HG02678 (cell line): ENCODE data around the gene DUSP16.

ENCODE experiments used
- ATAC-seq: cut with Tn5 transposase; IDR thresholded peaks from one replicate; pipeline ENCODE4 v1.9.1; 2021; ENCODE audit warnings: mild to moderate bottlenecking, moderate library complexity; ENCODE audit not compliant: unreplicated experiment

The DUSP16 gene

GRCh38 chr12:12446786-12447185, 115.9 kb downstream of the DUSP16 start:
- ATAC-seq: no peak

DNA sequence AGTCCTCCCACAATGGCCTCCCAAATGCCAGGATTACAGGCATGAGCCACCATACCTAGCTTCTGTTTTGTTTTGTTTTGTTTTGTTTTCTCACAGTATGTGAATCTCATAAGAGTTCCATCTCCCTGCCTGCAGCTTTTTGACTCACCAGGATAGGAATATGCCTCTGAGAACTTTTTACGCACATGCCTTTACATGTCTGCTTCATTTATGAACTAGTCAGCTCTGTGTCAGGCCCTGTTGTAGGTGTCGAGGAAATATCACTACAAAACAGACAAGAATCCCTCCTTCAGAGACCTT, 116.8 kb downstream of the DUSP16 start:
- no peak for ATAC-seq

DNA sequence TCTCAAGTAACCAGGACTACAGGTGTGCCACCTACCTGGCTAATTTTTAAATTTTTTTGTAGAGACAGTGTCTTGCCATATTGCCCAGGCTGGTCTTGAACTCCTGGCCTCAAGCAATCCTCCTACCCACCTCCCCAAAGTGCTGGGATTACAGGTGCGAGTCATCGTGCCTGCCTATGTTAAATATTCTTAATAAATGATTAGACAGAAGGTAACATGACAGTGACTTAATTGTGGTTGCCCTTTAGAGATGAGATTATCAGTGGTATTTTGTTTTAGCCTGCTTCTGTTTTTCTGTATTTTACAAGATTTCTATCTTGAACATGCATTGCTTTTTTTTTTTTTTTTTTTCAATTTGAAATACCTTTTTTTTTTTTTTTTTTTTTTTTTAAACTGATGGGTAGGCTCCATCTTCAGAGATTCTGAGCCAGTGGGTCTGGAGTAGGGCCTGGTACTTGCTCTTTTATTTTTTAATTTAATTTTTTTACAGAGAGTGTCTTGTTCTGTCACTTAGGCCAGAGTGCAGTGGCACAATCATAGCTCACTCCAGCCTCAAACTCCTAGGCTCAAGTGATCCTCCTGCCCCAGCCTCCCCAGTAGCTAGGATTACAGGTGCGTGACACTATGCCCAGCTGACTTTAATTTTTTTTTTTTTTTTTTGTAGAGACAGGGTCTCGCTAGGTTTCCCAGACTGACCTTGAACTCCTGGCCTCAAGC, 117.3 kb downstream of the DUSP16 start:
- ATAC-seq: no peak

DNA sequence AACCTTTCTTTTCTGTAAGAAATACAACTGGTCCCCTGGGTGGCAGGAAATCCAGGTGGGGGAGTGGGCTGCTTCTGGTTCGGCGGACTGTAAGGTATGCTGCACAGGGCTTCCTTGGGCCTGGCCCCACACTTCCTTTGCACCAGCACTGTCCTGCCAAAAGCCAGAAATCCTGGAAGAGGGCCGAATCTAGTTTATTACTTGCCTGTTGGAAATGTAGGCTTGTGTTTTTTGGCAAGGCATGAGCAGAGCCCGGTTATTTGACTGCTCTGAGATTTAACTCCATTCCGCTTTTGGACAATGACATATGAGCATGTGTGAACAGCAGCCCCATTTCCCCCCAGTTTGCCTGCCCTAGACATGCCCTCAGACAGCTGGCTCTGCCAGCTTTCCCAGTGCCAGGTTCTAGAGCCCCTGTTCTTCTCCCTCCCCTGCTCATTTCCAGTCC, 119.2 kb downstream of the DUSP16 start:
- ATAC-seq: no peak

DNA sequence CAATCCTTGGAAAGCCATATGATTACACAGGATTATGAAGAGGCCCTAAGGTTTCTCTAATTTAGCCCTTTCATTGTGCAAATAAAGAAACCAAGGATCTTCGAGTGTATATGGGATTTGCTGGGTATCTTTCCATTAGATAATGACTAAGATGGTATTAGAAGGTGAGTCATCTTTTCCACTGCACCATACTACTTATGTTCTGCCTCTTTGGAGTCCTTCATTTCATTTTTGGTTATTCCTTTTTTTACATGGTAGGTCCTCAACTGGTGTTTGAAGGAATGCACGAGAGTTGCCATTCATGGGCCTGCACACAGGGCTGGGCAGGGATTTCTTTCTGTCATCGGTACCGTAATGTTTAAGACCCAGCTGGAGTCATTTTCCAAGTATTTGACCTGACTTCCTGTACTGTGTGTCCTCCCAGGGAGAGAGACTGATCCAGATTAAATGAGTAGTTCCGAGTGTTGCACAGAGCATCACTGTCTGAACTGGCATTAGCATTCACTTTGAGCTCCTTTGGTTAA, 120.1 kb downstream of the DUSP16 start:
- no peak for ATAC-seq

DNA sequence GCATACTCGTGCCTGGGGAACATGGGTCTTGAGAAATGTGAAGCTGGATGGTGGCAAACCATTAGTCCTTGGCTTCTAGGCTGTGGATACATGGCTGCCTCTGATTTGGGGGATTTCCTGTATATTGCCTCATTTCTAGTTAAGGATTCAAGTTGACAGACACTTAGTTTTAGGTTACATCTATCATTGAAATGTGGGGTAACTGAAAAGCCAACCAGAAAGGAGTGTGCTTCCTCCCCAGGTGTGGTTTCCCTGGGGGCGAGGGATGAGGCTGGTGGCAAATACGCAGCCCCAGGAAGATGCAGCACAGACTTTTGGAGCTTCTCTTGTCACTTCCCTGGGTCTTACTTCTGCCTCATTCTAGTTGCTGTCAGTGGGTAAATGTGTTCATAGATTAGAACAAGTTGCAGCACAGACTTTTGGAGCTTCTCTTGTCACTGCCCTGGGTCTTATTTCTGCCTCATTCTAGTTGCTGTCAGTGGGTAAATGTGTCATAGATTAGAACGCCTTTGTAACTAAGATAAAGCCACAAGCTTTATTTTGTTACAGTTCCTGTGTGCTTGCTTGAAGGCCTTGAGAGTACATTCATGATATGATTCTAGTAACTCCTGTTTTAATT, 120.7 kb downstream of the DUSP16 start:
- ATAC-seq: no peak

DNA sequence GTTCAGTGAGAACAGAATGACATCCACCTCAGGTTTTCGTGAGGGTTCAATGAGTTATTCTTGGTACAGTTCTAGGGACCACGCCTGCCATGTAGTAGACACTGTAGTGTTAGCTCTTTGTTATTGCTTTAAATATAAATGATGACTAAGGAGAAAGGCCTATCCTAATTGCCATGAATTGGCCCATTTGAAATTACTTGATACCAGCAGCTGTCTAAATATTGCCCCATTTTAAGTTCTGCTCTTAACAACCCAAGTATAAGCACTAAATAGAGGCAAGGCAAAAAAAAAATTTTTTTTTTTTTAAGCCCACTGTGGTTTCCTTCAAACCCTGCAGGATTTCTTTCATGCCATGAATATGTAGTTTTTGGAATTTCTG, 121.2 kb downstream of the DUSP16 start:
- no peak for ATAC-seq

DNA sequence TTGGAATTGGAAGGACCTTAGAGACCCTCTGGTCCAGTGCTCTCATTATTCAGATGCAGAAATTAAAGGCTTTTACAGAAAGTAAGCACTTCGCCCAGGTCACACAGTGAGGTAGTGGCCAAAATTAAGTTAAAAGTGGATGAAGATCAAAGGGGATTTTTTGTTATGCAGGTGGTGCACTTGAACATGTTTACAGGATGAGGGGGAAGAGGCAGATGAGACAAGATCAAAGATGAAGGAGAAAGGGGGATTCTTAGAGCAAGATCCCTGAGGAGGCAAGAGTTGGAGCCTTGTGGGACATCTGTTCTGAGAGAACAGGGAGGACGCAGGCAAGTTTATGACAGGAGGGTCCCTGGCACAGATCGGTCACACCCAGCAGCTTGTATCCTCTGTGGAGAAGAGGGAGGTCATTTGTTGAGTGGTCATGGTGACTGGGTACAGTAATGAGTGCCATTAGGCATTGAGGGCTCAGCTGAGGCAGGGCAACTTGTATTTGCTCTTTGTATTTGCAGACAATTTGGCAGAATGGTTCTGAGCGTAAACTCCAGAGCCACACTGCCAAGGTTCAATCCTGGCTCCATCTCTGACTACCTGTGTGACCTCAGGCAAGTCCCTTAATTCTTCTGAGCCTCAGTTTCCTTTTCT, 121.8 kb downstream of the DUSP16 start:
- ATAC-seq: no peak

DNA sequence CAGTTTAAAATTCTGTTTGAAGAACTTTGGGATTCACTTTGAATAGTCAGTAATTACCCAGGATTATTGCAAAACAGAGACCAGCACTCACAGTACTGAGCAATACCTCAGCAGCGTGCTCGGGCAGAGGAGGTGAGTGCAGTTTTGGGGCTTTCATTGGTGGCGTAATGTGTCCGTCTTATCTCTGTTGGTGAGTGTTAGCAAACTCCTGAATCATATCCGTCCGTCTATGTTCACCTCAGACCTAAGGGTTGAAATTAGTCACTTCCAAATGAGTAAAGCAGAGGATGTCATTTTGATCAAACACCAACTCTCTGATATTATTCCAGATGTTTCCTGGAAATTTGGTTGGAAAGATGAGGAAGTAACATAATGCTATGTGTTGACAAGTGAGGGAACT, 123.0 kb downstream of the DUSP16 start:
- ATAC-seq: no peak

DNA sequence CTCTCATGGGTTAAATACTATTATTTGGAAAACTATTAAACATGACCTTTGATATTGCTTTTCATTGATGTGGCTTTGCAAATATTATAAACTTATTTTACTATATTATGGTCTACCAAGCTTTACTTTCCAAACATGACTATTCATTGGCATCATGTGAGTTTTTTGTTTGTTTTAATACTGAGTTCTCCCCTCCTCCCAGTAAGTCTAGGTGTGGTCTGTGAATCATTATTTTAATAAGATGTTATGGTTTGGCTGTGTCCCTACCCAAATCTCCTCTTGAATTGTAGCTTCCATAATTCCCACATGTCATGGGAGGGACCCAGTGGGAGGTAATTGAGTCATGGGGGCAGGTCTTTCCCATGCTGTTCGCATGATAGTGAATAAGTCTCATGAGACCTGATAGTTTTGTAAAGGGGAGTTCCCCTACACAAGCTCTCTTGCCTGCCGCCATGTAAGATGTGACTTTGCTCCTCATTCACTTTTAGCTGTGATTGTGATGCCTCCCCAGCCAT, 125.8 kb downstream of the DUSP16 start:
- ATAC-seq: no peak

GRCh38 chr12:12433203-12433731, 129.4 kb downstream of the DUSP16 start:
- no peak for ATAC-seq

DNA sequence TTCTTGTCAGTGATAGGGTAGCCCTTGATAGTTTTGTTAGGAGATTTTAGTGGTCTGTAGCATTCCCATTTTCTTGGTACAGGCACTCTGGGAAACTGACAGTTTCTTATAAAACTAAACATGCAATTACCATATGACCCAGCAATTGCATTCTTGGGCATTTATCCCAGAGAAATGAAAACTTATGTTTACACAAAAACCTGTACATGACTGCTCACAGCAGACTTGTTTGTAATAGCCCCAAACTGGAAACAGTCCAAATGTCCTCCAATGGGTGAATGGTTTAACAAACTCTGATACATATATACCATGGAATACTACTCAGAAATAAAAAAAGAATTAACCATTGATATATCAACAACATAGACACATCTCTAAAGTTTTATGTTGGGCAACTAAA, 130.3 kb downstream of the DUSP16 start:
- no peak for ATAC-seq

DNA sequence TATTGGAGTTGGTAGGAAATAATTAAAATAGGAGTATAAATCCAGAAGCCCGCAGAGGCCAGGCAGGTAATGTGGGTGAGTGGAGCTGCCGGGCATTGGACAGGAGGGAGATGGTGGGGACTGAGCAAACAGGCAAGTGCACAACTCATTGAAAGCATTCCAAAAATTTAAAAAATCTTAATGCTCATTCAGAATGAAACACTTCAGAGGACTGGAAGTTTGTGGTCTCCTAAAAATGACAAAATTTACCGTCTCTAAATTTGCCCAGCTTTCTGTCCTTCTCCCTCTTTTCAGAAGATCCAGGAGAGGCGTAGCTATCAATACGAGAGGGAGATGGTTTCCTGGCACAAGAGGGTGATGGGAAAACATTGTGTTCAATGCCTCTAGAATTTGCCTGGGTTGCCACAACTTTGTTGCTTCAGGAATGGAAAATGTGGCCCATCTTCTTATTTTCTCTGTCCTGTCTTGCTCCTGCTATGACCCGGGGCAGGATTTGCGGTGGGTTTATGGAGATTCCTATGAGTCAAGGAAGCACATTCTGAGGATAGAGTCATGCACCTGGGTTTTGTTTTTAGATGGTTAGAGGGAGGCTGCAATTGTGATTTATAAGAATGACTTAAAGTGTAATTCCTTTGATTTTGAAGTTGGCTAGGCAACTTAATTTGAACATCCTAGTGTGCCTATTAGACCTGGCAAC, 133.6 kb downstream of the DUSP16 start:
- ATAC-seq: no peak

DNA sequence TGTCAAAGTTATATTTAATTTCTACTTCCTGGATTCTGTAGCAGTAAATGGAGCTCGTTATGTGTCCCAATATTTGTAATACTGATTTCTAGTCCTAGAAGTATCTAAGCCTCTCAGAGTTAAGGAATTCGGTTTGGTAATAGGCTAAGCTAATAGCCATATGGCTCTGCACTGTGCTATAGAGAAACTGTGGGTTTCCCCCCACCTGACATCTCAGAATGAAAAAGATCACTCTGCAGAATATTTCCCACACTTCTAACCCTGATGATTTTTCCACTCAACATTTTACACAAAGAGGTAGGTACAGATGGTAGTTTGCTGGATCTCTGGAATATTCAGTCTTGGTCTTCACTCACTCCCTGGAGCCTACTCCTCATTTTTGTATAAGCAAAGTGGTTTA, 134.6 kb downstream of the DUSP16 start:
- ATAC-seq: no peak

DNA sequence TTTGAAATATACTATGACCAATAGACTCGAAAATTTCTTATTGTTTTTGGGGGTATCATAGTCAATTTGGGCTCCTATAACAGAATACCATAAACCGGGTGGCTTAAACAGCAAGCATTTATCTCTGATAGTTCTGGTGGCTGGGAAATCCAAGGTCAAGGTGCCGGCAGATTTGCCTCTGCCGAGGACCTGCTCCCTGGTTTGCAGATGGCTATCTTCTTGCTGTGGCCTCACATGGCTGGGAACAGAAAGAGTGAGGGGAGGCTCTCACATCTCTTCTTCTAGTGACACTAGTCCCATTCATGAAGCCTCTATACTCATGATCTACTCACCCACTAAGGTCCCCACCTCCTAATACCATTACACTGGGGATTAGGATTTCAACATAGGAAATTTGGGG, 135.1 kb downstream of the DUSP16 start:
- ATAC-seq: no peak

GRCh38 chr12:12425616-12426015, 137.0 kb downstream of the DUSP16 start:
- no peak for ATAC-seq

GRCh38 chr12:12425001-12425400, 137.7 kb downstream of the DUSP16 start:
- ATAC-seq: no peak
